ENCODE results near the gene EEIG1.

EEIG1 gene

DNA sequence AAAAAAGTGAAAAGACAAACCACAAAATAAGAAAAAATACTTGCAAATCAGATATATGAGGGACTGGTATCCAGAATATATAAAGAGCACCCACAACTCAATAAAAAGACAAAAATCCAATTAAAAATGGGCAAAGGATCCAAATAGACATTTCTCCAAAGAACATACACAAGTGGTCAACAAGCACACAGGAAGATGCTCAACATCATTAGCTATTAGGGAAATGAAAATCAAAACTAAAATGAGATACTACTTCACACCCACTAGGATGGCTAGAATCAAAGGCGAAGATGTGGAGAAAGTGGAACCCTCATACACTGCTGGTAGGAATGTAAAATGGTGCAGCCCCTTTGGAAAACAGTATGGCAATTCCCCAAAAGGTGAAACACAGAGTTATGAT, 22.1 kb downstream of the EEIG1 start:
- DNase-seq: no peak

DNA sequence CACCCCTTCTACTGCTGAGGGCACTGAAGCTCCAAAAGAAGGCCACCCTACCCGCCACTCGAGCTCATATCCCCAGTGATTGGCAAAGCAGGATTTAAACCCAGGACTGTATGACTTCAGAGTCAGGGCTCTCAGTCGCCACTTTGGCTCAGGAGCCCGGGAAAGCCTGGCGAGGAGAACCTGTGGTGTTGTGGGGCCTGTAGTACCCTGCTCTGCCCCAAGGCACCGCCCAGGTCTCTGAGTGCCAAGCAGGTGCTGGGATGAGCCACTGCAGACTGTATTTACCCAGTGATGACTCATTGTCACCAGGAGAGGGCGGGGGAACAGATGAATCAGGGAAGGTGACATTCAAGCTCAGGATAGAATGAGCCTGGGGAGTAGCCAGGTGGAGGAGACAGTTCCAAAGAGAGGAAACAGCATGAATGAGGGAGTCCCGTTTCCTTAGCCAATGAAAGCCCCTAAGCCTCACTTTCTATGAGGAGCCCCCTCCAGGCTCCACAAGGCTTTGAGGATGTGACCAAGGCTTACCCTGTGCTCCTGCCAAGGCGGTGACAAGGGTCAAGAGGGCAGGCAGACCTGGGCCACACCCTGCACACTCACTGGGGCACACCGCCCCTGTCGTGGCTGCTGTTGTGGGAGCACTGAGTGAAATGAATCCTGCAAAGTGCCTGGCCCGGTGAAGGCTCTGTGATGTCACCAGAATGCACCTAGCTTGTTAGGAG, 25.3 kb downstream of the EEIG1 start:
- DNase-seq: peak; percentile 99

DNA sequence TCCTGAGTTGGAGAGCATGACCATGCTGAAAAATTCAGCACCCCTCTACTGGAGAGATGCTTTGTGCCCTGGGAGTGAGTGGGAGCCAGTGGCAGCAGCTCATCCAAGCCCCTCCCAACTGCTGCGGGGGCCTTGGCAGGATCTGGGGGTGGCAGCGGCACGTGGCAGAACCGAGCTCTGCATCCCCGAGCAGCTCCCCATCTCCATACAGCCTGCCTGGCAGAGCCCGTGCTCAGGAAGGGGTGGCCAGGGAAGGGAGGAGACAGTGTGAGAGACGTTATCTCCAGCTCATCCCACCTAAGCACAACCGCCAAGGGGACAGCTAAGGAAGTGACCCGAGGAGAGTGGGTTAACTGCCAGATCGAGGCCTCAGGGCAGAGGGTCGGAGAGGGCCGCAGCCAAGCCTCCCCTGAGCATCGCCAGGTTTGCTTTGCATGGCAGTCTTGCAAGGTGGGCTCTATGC, 25.9 kb downstream of the EEIG1 start:
- peak; percentile 61 for DNase-seq

DNA sequence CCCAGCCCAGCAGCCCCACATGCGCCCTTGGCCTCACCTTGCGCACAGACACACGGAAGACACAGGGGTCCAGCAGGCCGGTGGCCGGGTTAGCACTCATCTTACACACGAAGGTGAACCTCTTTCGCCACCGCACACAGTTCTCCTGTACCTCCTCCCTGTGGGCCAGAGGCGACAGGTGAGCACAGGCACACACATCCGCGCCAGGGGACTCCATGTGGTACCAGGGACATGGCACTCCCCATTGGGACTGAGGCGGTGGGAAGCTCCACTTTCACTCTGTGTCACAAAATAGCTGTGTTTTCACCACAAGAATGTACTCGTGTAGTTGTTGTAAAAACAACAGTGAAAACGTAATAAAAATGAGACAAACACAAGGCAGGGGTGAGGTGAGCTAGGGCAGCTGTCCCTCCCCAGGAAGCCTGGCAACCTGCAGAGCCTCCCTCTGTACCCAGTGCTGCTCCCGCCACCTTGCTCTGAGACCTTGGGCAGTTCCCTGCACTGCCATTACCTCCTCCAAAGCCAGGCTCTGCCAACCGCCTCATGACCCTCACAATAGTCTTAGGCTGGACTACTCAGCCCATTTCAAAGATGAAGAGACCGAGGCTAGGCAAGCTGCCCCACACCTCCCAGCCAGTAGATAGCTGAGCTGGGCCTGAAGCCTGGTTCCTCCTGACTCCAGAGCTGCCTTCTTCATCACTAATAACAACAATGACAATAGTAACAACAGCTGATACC, 26.9 kb downstream of the EEIG1 start:
- DNase-seq: peak; percentile 69

DNA sequence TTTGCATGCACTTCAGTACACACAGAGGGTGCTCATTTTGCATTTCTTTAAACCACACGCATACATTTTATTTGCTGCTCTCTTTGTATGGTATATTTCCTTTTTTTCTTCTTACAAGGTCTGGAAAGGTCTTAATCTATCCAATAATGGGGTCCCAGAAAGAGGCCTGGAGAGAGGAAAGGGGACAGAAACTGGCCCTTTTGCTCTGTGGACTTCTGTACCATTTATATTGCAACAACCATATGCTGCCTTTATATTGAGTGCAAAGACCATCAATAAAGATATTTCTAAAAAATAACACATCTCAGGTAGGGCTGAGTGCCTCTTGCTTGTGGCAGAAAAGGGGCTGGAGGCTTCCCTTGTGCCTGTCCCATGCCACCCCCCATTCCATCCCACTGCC, 27.6 kb downstream of the EEIG1 start:
- DNase-seq: no peak

DNA sequence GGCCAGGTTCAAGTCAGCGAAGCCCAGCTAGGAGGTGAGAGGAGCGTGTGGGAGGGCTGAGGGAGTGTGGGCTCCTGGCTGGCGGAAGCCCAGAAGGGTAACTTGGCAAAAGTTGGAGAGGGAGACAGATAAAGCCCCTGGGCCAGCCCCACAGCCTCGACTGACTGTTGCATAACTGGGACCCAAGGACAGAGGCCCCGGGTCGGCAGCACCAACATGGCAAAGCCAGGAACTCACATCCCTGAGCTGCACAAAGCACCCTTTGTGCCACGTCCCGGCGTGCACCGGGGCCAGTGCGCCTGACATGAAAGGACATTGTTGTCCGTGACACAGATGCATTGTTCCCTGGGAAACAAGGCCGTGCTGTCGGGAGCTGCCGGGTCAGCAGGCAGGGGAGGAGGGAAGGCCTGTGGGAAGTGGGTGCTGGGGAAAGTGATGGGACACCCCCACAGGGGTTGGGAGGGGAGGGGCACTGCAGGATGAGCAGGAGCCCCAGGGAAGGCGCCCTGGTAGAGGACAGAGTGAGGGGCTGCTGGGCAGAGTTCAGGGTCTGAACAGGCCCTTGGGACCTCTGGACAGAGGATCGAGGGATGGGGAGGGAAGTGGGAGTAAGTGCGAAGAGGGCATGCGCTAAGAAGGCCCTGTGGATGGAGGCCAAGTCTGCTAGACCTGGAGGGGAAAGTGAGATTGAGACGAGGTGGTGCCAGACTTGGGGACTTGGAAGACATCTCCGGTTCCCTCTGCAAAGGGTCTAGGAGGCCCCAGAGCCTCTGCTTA, 30.1 kb downstream of the EEIG1 start:
- no peak for DNase-seq

DNA sequence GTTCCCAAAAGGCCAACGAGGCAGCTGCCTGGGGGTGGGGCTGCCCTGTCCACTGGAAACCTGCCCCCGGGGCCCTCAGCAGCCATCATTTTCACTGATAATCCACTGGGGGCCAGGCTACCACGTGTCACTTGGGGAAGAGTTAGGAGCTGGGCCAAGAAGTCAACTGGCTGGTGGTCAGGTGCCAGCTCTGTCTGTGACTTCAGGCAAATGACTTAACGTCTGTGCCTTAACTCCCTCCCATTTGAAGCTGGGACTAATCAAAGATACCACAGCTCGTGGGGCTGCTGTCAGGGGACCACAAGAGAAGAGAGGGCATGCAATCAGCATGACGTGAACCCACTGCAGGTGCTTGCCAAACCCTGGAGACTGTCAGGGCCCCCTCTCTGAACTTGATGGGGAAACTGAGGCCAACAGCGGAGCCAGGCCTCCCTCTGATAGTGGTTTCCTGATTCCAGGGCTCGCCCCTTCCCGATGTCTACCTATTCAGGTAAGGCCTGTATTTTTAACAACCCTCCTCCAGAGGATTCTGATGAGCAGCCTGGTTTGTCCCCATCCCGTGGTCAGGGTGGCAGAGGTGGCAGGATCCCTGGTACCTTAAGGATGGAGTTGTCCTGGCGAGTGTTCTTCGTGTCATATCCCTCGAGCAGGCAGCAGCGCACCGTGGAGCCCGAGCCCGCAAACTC, 30.8 kb downstream of the EEIG1 start:
- no peak for DNase-seq

DNA sequence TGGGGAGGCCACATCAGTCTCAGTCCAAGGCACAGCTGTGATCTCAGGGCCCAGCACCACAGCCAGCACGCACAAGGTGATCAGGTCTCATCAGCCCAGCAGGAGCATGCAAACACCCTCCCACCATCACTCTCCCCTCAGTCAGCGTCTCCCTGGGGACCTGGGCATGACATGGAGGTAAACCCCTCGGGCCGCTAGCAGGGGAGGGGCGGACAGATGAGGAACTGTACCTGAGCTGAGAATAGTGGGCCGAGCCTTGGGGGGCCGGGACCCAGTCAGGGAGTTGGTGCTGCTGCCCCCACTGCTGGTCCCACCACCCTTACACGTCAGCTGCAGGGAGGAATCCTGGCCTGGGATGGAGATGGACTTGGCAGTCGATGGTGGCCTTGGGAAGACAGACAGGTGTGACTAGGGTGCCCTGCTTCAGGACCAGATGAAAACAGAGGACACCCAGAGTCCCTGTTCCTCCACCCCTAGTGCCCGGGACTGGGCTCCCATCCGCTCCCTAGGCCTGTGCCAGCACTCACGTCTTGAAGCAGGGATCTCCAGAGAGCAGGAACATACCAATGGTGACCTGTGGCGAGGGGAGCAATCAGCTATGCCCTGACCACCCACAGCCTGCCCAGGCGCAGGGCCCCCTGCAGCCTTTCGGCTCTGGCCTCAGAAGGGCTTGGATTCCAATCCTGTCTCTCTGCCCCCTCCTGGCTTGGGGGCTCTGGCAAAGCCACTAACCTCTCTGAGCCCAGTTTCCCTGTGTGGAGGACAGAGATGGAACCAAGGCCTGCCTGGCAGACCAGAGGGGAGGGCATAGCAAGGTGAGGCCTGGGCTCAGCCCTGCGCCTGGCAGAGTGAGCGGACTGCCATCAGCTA, 32.7 kb downstream of the EEIG1 start:
- peak; percentile 71 for DNase-seq

DNA sequence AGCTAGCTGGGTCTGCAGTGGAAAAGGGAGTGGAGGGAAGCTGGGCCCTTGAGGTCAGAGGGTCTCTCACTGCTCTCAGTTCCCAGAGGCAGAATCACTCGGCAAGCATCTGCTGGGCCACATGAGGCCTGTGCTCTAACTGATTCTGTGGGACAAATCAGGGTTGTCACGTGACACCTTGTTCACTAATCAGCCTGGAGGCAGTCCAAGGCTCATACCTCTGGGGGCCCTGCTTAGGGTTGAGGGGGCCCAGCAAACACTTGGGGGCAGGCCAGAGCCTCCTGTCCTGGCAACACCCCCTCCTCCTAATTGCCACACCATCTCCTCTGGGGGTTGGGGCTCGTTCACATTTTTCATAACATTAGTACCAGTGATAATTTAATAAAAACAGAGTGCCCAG, 34.1 kb downstream of the EEIG1 start:
- DNase-seq: no peak

DNA sequence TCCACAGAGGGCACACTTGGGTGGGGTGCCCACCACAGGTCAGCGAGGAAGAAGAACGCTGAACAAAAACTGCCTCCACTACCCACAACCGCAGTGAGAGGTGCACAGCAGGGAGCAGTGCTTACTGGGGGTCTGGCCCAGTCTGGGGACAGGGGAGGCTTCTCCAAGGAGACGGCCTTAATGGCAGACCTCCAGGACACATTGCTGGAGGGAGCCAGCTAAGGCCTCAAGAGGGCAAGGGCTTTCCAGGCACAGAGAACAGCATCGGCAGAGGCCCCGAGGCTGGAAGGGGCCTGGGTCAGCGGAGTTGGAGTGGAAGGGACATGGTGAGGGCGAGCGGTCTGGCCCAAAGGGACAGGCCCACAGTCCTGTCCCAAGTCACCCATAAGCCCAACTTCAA, 34.8 kb downstream of the EEIG1 start:
- DNase-seq: no peak

DNA sequence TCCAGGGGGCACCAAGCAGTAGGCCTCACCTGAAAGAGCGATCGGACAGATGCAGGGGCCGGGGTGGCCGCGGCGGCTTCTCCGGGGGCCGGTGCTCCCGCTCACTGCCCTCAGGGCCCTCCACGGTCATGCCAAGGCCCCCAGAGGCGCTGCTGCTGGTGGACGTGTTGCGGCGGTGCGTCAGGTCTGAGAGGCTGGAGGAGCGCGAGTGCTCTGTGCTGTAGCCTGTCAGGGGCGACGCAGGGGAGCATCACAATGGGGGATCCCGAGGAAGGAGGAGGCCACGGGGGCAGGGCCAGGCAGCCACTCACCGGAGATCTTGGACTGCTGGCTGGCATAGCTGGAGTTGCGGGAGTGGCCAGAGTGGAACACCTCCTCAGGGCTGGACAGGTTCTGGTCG, 35.5 kb downstream of the EEIG1 start:
- no peak for DNase-seq

DNA sequence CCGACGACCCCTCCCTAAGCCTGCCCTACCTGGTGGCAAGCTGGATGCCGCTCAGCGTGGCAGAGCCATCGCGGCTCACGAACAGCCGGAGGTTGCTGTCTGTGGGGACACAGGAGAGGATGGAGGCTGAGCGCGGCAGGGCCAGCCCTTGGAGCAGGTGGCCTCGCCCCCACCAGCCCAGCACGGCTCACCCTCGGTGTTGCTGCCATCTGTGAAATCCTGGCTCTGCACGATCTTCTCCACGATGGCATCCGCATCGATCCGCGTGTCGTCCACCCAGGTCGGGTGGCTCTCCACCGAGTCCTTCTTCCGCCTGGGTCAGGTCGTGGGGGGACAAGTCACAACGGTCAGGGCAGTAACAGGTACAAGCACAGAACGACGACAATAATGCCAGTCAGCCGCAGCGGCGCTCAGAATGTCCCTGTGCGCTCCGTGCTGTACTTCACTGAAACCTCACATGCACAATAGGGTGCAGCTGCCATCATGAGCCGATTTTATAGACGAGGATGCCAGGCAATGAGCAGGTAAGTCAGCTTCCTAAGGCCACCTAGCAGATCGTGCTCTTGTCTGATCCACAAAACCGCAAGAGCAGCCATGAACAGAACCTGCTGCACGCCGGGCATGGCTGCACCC, 36.1 kb downstream of the EEIG1 start:
- DNase-seq: no peak

DNA sequence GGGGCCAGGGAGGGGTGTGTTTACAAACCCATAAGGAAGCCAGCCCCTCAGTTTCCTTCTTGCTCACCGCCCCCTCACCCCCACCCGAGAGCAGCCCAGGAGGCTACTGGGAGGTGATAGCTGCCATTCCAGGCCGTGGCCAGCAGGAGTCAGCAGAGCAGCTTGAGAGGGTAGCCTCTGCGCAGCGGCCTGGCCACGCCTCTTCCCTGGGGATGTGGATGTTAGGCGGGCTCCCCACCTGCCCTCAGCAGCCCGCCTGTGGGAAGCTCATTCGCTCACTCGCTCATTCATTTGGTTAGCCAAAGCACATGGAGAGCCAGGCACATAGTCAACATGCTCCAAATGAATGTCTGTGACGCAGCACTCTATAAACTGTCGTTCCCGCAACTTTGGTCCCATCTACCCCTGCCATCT, 37.1 kb downstream of the EEIG1 start:
- DNase-seq: peak; percentile 91

DNA sequence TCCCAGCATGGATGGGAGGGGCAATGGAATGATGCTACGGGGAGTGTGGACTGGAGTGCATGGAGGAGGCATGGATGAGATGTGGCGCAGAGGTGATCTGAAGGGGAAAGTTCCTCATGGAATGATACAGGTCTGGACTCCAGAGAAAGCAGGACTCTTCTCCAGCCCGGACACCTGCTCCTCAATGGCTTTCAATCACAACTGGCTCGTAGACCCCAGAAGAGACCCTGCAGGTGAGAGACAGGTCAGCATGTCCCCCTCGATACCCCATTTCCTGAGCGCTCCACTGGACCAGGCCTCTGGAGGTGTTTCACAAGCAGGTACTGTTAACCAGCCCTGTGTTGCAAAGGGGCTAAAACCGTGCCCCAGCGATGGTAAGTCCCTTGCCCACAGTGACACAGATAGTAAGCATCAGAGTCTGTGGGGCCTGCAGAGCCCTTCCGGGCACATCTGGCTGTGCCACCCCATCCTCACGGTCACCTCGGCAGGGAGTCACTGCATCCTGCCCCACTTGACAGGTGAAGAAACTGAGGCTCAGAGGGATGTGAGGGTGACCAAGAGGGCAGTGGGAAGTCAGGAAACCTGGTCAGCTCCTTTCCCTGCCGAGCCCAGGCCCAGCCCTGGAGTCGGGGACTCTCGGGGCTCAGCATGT, 37.7 kb downstream of the EEIG1 start:
- no peak for DNase-seq

DNA sequence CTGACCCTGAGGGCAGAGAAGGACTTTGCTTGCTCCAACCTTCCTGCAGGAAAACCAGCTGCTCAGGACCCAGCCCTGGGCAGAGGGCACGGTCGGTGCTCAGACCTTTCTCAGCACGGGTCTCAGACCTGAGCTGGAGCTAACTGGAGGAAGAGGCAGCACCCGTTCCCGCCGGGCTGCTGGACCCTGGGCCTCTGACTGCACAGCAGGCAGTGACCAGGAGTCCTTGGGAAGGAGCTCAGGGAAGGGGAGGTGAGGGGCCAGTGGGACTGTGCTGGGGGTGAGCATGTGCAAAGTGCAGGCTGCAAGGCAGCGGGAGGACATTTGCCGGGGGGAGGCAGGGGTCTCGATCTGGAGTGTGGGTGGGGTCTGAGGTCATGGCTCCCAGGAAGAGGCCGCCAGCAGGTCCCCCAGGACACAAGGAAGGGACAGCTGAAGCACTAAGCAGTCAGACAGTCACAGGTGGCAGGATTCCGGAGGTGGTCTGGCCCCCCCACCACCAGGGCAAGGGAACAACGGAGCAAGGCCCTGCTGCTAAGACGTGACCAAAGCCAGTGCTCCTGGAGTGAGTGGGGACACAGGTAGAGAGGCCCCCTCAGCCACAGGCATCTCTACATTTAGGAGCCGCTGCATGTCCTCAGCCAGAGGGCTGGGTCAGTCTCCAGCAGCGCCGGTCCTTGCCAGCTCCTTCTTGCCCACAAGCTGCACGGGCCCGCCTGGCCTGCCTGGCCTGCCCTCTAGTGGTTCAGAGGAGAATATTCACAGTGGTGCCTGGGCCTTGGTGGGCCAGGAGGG, 38.4 kb downstream of the EEIG1 start:
- peak; percentile 65 for DNase-seq

DNA sequence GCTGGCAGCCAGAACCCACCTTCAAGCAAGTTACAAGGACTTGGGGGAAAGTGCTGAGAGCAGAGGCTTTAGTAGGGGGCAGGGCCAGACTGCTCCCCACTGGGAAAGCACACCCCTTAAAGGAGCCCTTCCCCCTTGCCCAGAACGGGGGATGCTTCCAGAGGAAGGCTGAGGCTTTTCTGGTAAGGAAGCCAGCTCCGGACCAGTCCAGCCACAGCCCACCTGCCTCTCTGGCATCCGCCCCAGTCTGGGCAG, 38.9 kb downstream of the EEIG1 start:
- no peak for DNase-seq

DNA sequence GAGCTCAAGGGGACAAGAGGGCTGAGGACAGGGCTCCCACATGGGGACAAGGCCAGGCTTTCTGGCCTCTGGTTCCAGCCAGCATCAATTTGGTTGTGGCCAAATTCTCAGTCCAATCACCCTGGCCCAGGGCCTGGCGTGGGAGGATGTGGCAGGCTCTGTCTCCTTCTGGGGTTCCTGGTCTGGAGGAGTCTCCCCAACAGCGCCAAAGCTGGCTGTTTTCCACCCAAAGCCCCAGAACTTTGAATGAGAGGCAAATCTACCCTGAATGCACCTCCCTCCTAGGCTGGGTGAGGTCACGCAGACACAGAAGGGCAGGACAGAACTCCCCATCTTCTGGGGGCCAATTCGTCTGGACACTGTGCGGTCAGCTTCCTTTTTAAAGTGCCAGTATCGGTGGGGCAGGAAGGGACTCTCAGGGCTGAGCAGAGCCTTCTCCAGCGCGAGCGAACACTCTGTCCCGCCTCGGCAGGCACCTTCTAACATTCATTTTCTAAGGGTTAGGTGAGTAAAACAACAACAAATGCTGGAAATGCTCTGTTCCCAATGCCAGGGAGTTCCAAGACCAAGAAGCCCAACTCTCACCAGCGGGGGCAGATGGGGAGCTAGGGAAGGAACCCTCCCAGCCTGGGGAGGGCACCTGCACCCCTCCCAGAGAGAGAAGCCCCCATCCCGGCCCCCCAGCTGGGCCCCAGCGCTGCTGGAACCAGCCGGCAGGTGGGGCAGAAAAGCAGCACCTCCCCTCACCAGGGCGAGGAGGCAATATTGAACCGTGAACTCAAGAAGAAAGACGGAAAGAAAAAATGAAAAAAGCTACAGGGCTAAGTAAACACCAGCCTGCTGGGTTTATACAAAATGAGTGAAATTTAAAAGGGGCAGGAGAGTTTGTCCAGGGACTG, 39.5 kb downstream of the EEIG1 start:
- peak; percentile 52 for DNase-seq

DNA sequence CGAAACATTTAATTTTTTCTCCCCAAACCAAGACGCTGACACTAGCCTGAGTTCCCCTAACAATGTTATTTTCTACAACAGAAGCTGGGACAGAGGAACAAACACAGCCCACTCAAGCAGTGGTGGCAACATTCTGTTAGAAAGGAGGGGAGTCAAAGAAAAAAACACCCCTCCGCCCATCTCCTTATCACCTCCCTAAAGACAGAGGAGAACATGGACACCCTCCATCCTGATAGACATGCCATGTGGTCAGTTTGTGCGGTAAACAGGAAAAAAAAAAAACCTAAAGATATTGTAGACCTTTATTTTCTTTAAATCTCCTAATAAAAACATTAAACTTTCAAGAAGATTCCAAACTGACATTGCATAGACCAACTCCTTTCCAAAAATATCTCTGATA, 40.2 kb downstream of the EEIG1 start:
- no peak for DNase-seq

DNA sequence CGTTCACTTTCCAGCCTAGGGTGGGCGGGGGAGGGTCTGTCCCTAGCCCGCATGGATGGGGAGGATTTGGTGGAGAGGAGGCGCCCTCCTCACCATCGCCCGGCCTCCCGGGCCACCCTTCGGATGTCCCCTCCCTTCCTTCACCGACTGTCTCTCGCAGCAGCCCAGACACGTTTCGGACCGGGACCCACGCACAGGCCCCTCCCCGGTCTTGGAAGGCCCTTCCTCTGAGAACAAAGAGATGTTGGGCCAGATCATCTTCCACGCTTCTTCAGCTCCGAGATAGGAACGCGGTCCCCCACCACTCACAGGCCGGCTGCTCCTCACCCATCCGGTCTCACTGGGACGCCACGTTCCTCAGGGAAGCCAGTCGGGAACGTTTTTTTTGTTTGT, 42.5 kb downstream of the EEIG1 start:
- DNase-seq: no peak
